Erythroblast (primary cell): Measurements from ENCODE around the gene MXRA7.

Experiments used
- GATA1 ChIP-seq: IDR thresholded peaks from 2 replicates; pipeline ENCODE4 v1.6.1; 2011; ENCODE audit warnings: low read depth, mild to moderate bottlenecking, control low read depth, low read length, moderate library complexity
- POLR2A ChIP-seq: IDR thresholded peaks from 2 replicates; pipeline ENCODE4 v1.6.1; 2011; ENCODE audit warnings: mild to moderate bottlenecking, low read length

DNA sequence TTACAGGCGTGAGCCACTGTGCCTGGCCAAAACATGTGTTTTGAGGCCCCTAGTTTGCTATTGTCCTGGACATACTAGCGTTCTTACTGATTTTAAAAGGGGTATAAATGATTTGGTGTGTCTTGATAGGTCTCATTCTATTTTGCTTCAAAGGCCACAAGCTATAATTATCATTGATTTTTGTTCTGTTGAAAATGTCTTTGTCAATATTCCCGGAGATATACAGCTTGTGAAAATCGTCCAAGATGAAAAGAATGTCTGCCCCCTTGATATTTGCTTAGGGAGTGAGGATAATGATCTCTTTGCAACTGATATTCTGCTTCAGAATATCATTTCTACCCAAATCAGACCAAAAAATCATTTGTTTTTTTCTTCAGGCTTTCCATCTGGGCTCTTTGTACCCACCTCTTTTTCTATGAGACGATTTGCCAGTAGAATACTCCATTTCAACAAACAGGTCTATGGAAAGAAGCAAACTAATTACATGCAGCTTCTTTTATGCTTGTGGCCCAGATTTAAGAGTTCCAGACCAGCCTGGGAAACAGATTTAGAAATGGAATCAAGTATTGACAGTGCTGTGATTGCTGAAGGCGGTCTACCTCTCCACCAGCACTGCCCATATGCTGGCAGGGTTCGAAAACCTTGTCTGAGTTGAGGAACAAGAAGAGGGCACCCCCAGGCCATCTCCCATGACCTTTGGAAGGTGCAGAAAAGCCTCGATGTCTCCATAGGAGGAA lies 53.1 kb downstream of the MXRA7 start:
- TF ChIP-seq POLR2A (no peak), GATA1 (no peak)
